A673 (cell line): ENCODE results near the gene PDE6B.

Experiments
- CTCF ChIP-seq: fragments of 300-800, 200-600 bp; sonication (generic); conservative IDR thresholded peaks from 2 replicates; pipeline ENCODE4 v1.5.1; 2017; ENCODE audit warnings: low read depth, mild to moderate bottlenecking, antibody characterized with exemption, low read length, moderate library complexity, mixed read lengths
- EZH2 ChIP-seq: fragments of 200-600 bp; sonication (generic); IDR thresholded peaks from 2 replicates; pipeline ENCODE4 v1.6.1; 2017; ENCODE audit warnings: borderline replicate concordance, low read depth, mild to moderate bottlenecking, mixed read lengths, antibody characterized with exemption, low read length; ENCODE audit not compliant: poor library complexity, severe bottlenecking

GRCh38 chr4:576991-577498, 48.3 kb upstream of the PDE6B start:
- TF ChIP-seq CTCF: no peak
- TF ChIP-seq EZH2: no peak
